Measurements from ENCODE around the gene NUBP1.

DNA sequence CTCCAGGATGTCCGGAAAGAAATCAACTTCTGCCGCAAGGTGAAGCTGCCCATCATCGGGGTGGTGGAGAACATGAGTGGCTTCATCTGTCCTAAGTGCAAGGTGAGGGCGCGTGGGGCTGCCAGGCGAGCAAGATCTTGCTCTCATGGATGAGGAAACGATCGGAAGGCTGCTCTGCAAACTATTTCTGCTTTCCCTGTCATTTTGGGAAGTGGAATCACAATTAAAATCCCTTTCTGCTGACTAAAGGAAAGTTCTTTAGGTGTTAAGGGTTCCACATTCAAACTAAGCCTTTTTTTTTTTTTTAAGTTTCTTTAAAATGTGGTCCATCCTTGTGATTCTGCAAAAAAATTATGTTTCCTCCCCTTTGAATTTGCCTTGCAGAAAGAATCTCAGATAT is 17.7 kb downstream of the NUBP1 start:
- no peak for TF ChIP-seq CTCF (optimal IDR thresholded peaks at IDR 0.05 in 1 of 3, IDR thresholded peaks at IDR 0.05 in 1 of 3, conservative IDR thresholded peaks at IDR 0.05 in 1 of 3; ENCODE audit: extremely low read depth in 1 of 3, insufficient read depth in 2 of 3, low read length in 3 of 3)
- TF ChIP-seq EZH2 (IDR thresholded peaks at IDR 0.05; ENCODE audit: low read length) = no peak
